ENCODE measurements around the gene UBE2QL1. TPM values are rescaled to one million over a fixed set of nuclear protein-coding genes. Genes with fewer than 3 reads are reported as not detected.

Gene UBE2QL1
- total RNA-seq, 1 experiment from 2014 or later: 0.24 TPM

DNA sequence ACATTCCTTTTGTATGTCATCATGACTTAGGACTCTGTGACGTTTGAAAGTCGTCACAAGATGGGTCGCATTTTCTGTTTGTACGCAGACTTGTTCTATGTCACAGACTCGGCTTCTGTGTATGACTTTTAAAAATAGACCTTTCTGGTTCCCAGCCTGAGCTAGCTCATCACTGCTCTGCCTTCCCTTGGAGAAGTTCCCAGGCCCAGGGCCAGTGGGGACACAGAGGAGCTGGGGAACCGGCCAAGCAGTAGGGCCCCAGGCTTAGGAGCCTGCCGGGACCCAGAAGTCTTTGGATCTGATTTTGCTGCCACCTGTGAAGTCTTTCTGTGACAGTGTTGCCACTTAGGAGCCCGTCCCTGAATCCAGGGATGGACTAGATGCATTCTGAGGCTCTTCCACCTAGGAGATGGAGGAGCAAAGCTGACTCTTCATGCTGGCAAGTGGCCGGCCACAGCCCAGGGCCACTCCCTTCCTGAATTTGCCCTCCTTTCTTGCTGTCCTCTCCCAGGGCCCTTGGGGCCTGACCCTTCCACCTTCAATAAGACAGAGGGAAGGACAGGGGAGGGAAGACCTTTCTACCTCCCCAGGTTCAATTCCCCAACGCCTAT is 18.1 kb upstream of the UBE2QL1 start:
- no peak for DNase-seq (ENCODE audit: low read depth)

DNA sequence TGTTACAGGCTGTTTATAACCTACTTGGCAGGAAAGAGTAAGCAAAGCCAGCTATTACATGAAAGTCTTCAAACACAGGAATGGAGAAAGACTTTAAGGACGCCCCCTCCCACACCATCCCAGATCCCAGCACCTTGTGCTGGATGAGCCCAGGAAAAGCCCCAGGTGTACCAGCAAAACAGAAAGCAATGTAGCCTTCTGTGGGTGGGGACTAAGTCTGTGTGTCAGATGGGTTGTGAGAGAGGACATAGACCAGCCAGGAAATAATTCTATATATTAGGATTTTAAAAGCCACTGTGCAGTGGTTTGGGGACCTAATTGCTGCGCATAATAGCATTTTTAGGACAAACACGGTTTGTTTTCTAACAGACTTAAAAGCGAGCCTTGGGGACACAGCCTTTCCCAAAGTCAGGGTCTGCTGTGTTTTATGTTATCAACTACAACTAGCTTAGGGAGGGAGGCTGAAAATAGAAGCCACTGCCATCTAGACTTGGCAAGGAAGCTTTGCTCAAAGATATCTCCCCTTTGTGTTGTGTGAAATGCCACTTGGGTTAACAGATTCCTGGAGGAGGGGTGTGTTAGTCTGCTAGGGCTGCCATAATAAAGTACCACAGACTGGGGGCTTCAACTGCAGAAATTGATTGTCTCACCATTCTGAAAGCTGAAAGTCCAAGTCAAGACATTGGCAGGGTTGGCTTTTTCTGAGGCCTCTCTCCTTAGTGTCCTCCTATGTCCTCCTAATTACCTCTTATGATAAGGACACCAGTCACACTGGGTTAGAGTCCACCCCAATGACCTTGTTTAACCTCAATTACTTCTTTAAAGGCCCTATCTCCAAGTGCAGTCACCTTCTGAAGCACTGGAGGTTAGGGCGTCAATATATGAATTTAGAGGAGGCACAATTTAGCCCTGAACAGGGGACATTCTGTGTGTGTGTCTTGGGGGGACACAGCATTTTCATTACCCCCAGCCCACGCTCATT is 17.2 kb upstream of the UBE2QL1 start:
- no peak for DNase-seq (ENCODE audit: low read depth)

DNA sequence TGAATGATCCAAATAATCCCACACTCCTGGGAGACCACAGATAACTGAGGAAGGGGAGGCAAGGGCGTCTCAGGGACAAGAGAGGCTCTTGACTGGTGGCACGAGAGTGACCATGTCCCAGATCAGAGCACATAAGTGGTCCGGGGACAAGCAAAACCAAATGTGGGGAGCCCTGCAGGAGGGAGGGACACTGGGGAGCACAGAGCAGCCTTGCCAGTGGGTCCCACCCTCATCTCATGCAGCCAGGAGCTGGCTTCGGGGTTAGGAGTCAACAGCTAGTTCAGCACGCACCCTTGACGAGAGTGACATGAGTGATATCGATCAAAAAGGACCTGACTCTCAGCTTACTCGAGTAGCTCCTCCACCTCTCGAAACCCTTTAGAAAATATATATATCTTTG is 16.5 kb upstream of the UBE2QL1 start:
- DNase-seq (ENCODE audit: low read depth): no peak

GRCh38 chr5:6434731-6435130 is 13.9 kb upstream of the UBE2QL1 start:
- no peak for DNase-seq (ENCODE audit: low read depth)

GRCh38 chr5:6435356-6435755 is 13.3 kb upstream of the UBE2QL1 start:
- no peak for DNase-seq (ENCODE audit: low read depth)

DNA sequence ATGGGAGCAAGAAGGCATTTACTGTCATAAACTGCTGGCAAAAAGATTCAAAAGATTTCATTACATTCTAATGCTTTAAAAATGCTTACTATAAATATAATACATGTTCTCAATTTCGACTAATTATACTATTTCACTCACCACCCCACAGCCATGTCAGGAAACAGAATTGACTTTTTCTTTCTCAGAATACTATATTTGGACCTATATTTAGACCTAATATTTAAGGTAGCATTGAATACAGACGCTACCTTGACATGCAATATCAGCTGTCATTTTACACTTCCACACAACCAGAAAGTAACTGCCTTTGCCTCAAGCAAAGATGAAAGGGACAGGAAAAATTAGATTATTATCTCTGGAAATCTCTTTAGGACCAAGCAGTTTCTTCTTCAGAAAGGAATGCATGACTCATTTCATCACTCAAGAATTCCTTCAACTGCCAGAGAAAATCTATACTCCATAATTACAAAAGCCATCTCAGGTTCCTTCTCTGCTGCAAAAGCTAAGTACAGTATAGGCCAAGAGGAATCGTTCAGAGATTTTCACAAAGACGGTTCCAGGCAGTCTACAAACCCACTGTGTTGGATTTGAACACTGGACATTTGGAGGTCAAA is 11.8 kb upstream of the UBE2QL1 start:
- DNase-seq (ENCODE audit: low read depth): peak; percentile 75

- DNase-seq (ENCODE audit: low read depth): peak; percentile 66
Measured at GRCh38 chr5:6439588-6440550, 8.8 kb upstream of the UBE2QL1 start.

- no peak for DNase-seq (ENCODE audit: low read depth)
Measured at GRCh38 chr5:6442333-6442732, 6.3 kb upstream of the UBE2QL1 start.

GRCh38 chr5:6443326-6443725 is 5.3 kb upstream of the UBE2QL1 start:
- no peak for DNase-seq (ENCODE audit: low read depth)

GRCh38 chr5:6446042-6446441 is 2.6 kb upstream of the UBE2QL1 start:
- DNase-seq (ENCODE audit: low read depth): no peak

GRCh38 chr5:6446626-6447309 is 1.9 kb upstream of the UBE2QL1 start:
- DNase-seq (ENCODE audit: low read depth): no peak

DNA sequence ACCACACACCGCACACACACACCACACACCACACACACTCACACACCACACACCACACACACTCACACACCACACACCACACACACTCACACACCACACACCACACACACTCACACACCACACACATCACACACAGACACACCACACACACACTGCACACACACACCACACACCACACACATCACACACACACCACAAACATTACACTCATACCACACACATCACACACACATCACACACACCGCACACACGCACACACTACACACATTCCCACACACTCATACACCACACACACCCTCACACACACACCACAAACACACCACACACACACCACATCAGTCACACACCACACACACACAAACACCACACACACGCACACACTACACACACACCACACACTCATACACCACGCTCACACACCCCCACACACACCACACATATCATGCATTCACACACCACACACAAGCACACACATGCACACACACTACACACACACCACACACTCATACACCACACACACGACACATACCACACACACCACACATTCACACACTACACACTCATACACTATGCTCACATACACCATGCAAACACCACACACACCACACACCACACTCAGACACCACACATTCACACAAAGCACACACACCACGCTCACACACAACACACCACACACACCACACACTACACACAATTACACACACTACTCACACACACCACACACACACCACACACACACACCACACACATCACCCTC is 1.1 kb upstream of the UBE2QL1 start:
- no peak for DNase-seq (ENCODE audit: low read depth)

GRCh38 chr5:6448141-6448491 is 543 bp upstream of the UBE2QL1 start:
- no peak for DNase-seq (ENCODE audit: low read depth)

DNA sequence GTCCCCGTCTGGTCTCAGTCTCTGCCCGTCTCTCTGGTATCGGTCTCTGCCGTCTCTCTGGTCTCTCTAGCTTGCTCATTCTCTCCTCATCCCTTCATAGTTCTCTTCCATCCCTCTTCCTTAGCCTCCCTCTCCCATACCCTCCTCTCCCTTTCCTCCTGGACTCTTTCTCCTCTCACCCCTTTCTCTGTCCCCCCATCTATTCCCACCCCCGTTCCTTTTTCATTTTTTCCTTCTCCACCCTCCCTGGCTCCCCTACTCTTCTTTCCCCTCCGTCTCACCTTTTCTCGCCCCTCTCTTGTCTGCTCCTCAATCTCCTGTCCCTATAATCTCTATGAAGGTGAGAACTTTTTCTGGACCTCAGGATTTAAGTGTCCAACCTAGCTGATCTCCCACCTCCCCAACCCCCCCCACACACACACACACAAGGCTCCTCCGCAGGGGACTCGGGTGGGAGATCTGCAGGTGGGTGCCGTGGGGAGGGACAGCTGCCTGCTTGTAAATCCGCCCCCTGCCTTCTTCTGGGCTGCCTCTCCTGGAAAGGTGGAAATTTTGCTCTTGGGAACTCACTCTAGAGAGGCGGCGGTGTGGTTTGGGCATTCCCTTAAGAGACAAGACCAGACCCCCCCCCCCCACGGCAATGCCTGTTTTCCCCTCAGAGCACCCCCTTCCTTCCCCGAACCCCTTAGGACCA is 953 bp downstream of the UBE2QL1 start:
- DNase-seq (ENCODE audit: low read depth): no peak

DNA sequence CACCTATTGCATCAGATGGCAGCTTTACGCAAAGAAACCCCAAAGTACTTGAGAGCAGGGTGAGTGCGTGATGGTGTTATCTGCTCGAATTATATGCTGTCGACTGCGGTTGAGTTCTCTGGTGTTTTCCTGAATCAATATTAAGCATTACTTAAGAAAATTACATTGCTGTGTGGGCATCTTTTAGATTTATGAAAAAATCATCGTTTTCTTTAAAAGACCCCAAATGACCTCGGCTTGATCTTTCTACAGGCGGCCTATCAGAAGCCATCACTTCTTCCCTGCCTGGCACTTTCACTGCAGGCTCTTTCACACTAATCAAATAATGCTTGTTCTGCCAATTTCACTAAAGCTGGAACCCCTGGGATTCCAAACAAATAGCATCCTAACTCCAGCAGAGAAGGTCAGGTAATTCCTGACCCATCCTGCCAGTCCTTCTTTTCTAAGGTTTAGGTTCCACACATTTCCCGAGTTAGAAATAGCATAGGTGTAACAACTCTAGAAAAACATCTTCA is 1.7 kb downstream of the UBE2QL1 start:
- DNase-seq (ENCODE audit: low read depth): no peak

GRCh38 chr5:6452622-6453504 is 4.2 kb downstream of the UBE2QL1 start:
- no peak for DNase-seq (ENCODE audit: low read depth)

DNA sequence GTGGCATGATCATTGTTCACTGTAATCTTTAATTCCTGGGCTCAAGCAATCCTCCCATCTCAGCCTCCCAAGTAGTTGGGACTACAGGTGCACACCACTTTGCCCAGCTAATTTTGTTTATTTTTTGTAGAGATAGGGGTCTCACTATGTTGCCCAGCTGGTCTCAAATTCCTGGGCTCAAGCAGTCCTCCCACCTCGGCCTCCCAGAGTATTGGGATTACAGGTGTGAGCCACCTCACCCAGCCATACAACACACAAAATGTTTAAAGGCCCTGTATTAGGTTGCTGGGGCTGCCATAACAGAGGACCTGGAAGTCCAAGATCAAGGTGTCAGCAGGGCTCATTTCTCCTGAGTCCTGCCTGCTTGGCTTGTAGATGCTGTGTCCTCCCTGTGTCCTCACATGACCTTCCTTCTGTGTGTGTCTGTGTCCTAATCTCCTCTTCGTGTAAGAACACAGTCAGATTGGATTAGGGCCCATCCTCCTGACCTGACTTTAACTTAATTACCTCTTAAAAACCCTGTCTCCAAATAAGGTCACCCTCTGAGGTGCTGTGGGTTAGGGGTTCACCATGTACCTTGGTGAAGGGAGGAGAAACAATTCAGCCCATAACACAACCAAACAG is 5.4 kb downstream of the UBE2QL1 start:
- DNase-seq (ENCODE audit: low read depth): peak; percentile 9

GRCh38 chr5:6454628-6455053 is 6.0 kb downstream of the UBE2QL1 start:
- peak; percentile 38 for DNase-seq (ENCODE audit: low read depth)

Data from RPMI7951 (cell line).